Activated CD4-positive, alpha-beta T cell treated with anti-CD3 and anti-CD28 coated beads for 1 hour (primary cell): ENCODE measurements around the gene HES4.

Source experiments
- DNase-seq: peaks from one replicate; pipeline ENCODE4 v3.0.0-alpha.2; 2020

The HES4 gene

DNA sequence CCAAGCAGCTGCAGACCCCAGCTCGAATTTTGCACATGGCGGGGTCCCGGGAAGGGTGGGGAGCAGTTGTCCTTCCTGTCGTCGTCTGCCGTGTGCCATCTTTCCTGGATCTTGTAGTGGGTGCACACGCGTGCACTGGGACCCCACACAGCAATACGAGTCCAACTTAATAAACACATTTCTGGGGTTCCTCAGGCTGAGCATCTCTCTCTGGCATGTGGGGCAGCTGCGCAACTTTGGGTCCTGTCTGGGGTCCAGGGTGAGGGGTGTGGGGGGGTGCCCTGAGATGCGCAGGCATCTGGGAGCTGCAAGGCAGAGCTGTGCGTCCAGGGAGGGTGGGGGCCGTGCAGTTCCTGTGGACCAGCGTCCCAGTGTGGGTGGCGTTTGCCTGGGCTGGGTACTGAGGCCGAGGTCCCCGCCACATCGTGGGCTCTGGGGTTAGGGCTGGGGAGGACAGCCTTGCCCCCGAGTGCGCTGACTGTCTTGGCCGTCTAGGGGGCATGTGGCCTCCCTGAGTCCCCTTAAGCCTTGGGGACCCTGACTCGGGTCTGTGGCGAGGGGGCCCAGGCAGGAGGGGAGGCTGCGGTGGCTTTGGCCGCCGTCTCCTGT is 34.3 kb downstream of the HES4 start:
- no peak for DNase-seq

DNA sequence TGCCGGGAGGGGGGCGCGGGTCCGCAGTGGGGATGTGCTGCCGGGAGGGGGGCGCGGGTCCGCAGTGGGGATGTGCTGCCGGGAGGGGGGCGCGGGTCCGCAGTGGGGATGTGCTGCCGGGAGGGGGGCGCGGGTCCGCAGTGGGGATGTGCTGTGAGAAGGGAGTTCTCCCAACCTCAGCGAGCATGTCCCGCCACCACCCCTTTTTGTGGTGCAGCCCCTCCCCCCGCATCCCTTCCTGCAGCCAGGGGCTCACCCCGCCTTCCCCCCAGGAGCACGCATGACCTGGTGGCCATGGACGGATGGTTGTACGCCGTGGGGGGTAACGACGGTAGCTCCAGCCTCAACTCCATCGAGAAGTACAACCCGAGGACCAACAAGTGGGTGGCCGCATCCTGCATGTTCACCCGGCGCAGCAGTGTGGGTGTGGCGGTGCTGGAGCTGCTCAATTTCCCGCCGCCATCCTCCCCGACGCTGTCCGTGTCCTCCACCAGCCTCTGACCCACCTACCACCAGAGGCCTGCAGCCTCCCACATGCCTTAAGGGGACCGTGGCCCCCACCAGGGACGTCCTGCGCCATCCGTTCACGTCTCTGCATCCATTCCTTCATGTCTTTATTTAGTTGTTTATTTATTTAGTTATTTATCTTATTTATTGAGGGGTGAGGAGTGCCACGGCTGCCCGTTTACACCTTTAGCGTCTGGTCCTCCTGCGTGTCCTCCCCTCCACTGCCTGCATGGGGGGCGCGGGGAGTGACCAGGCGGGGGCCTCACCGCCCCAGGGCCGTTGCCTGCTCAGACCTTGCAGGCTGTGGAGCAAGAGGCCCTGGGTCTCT is 35.0 kb downstream of the HES4 start:
- DNase-seq, result no peak

DNA sequence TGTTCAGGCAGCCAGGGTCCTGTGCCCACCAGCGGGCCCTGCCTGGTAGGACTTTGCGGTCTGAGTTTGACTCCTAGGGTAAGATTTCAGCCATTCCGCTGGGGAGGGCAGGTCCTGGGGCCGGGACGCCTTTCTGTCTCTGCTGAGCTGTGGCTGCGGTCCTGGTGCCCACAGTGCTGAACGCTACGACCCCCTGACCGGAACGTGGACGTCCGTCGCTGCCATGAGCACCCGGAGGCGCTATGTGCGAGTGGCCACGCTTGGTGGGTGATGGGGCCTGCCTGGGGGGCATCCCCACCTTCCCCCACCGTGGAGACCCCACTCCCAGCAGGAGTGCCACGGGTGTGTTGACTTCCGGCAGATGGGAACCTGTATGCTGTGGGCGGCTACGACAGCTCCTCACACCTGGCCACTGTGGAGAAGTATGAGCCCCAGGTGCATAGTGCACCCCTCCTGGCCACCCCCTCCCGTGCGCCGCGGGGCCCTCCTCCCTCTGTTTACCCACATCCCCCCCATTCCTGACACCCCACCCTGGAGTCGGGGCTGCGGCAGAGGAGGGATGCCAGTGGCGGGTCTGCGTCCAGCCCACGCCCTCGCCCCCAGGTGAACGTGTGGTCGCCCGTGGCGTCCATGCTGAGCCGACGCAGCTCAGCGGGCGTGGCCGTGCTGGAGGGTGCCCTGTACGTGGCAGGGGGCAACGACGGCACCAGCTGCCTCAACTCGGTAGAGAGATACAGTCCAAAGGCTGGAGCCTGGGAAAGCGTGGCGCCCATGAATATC is 36.0 kb downstream of the HES4 start:
- DNase-seq, result no peak

DNA sequence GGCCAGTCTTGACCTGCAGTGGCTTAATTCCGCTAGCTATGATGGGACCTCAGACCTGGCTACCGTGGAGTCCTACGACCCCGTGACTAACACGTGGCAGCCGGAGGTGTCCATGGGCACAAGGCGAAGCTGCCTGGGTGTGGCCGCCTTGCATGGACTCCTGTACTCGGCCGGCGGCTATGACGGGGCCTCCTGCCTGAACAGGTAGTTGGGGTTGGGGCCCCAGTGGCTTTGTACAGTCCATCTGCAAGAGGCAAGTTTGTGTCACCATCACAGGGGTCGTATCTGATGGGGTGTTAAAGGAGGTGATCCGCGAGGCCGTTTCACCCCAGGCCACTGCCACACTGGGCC is 36.6 kb downstream of the HES4 start:
- DNase-seq, result no peak

DNA sequence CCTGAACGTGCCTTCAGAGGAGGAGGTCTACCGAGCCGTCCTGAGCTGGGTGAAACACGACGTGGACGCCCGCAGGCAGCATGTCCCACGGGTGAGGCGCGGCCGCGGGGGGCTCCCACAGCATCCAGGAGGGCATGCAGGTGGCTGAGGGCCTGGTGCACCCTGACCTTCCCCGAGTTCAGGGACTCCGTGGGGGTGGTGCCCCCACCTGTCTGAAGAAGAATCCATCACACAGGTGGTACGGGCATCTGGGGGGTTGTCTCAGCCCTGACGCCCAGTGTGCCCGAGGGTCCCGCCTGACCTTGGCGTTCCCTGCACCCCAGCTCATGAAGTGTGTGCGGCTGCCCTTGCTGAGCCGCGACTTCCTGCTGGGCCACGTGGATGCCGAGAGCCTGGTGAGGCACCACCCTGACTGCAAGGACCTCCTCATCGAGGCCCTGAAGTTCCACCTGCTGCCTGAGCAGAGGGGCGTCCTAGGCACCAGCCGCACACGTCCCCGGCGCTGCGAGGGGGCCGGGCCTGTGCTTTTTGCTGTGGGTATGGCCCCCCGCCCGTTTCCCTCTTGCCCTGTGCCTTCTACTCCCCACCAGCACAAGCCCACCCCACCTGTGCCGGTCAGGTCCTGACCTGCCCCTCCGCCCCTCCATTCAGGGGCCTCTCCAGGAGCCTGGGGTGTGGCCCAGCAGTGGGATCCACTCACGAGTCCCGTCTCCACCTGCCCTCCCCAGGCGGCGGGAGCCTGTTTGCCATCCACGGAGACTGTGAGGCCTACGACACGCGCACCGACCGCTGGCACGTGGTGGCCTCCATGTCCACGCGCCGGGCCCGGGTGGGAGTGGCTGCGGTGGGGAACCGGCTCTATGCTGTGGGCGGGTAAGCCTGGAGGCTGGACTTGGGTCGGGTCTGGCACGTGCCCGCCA is 37.3 kb downstream of the HES4 start:
- no peak for DNase-seq

DNA sequence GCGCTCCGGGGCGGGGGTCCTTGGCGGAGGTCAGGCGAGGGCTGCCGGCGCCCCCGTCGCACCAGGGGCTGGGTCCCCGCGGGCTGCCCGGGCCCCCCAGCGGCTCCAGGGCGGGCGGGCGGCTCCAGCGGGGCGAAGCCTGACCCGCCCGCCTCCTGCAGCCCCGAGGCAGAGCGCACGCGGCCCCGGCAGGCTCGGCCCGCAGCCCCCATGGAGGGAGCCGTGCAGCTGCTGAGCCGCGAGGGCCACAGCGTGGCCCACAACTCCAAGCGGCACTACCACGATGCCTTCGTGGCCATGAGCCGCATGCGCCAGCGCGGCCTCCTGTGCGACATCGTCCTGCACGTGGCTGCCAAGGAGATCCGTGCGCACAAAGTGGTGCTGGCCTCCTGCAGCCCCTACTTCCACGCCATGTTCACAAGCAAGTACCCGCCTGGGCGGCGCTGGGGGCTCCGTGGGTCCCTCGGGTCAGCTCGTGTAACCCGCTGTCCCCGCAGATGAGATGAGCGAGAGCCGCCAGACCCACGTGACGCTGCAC is 38.7 kb downstream of the HES4 start:
- DNase-seq, result no peak

DNA sequence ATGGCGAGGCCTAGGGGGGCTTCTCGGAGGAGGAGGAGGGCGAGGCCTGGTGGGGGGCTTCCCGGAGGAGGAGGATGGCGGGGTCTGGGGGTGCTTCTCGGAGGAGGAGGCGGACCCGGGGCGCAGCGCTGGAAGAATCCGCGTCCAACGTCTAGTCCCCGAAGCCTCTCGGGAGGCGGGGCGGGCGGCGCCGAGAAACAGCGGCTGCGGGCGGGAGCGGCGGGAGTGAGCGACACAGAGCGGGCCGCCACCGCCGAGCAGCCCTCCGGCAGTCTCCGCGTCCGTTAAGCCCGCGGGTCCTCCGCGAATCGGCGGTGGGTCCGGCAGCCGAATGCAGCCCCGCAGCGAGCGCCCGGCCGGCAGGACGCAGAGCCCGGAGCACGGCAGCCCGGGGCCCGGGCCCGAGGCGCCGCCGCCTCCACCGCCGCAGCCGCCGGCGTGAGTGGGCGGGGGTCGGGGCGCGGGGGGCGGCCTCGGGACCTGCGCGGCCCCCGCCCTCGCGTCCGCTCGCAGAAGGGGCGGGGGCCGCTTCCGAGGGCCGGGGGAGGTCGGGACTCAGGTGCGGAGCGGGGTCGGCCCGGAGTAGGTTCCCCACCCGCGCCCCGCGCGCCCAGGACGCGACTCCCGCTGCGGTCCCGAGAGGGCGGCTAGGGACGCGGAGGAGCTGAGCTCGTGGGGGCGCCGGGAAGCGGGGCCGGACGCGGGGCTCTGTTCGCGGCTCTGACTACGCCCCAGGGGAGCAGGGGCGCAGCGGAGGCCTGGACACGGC is 39.4 kb downstream of the HES4 start, which contains the start of gene KLHL17:
TSS of gene KLHL17 (plus strand) at position 222 of the 769 bp plus-strand sequence. CDS start at position 332, 110 bp downstream.
- peak; percentile 65 for DNase-seq

DNA sequence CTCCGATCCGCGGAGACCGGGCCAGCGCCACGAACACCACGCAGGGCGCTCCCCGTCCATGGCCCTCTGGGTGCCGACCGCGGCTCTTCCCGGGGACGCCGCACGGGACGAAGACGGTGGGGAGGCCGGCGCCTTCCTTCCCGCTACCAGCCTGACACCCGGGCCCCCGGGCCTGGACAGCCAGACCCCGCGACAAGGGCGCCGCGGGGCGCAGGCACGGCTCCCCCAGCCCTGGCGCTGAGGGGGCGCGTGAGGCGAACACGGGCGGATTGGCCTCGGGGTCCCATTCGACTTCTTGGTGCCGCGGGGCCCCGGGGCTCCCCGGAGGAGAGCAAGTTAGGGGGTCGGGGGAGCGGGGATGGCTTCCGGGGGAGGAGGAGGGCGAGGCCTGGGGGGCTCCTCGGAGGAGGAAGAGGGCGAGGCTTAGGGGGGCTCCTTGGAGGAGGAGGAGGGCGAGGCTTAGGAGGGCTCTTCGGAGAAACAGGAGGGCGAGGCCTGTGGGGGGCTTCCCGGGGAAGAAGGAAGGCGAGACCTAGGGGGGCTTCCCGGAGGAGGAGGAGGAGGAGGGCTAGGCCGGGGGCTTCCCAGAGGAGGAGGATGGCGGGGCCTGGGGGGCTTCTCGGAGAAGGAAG is 40.0 kb downstream of the HES4 start:
- DNase-seq, result no peak

DNA sequence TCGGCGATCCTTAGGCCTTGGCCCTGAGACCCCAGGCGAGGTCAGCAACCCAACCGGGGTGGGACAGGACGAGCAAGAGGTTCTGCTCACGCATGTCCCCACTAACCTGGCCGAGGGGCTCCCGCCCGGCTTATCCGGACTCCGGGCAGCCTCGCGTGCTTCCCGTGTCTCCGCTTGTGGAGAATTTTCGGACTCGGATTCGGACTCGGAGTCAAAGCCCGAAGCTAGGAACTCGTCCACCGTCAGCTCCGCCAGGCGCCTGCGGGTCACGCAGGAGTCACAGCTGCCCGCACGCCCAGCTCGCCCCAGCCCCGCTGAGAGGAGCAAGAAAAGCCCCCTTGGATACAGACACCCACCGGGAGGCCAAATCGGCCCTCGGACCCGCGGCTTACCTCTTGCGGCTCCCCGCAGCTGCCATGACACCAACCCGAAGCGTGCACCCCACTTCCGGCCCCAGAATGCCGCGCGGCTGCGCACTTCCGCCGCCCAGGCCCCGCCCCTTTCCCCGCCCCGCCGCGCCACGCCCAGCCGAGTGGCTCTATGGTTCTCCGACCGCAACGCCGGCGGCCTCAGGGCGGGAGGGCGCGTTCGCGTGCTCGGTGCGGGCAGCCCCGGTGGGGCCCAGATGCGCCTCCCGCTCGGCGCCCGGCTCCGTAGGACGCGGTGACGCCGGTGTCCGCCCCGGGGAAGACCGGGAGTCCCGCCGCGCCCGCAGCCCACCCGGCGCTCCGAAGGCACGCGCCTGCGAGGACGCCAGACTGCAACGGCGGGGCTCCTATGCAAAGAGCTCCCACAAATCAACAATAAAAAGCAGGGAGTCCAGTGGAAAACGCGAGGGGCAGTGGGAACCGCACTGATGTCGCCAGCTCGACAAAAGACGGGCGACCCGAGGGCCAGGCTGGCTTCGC is 40.8 kb downstream of the HES4 start, which contains the start of gene NOC2L:
TSS of gene NOC2L (minus strand) at position 434 of the 908 bp plus-strand sequence. CDS start at position 418, 16 bp downstream.
- DNase-seq, result peak; percentile 94

DNA sequence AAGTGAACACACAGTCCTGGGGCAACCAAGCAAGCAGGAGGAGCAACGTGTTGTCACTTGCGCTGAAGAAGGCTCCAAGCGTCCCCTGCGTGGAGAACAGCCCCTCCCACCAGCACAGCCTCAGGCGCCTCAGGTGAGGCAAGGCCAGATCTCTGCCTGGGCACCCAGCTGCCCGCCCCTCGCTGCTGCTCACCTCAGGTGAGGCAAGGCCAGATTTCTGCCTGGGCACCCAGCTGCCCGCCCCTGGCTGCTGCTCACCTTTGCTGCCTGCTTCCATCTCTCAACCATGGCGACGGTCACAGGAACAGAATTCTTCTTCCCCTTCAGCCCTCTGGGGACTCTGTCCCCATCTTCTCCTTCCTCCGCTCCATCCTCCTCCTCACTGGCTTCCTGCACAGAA is 43.3 kb downstream of the HES4 start:
- DNase-seq, result no peak

DNA sequence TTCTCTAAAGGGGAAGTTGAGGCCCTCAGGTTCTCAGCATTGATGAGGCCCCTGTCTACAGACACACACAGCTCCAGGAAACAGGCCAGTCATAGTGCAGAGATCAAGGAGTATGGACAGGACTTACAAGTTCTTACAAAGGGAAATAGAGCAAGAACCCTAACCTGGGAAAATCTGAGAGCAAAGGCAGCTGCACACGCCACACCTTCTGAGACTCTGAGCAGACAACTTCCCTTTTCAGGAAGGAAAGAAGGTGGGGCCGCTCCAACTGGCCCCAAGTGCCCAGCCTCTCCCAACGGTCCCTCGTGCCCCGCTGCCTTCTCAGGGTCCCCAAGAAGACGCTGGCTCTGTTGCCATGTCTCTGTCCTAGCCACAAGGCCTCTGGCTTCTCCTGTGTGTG is 44.4 kb downstream of the HES4 start:
- DNase-seq, result no peak

DNA sequence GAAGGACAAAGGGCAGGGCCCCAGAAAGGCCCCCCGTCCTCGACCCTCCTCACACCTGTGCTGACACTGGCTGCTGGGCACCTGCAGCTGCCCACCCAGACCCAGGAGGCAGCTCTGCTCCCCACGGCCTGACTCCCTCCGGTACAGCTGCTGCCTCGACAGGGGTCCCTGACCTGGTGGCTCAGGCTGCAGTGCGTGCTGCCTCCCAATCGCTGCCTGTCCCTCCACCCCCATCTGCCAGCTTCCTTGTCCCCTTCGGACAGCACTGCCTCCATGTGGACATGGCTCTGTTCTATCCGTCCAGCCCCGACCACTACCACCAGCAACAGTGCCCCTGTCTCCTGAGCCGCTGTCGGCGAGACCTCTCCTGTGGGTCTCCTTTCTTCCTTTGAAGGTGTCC is 45.0 kb downstream of the HES4 start:
- DNase-seq, result no peak

DNA sequence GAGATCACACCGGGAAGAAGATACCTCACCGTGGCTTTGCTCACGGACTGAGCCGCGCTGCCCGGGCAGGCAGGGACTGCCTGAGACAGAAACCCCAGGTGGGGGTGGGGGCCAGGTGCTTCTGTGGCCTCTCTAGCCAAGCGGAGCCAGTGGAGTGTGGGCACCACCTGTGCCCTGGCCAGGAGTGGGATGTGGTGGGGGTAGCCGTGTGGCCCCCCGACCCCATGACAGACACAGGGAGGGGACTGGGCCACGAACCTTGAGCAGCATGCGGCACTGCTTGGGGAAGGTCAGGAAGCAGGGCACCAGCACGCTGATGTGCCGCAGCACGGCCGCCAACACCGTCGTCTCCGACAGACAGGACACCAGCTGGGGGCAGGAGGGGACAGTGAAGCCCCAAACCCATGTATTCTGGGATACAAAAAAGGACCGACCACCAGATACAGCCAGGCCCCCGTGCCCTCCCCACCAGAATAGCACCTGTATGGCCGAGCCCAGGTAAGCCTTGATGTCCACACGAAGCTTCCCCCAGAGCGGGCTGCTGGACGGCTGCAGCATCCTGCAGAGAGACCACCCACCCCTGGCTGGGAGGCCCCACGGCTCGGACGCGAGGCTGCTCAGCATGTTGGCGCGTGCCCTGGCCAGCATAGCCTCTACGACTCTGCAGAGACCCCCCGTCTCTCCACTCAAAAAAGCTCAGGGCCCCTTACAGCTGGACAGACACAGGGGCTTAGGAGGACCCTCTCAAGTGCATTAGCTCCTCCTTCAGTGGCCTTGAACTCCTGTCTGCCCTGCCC is 46.2 kb downstream of the HES4 start:
- DNase-seq, result no peak

DNA sequence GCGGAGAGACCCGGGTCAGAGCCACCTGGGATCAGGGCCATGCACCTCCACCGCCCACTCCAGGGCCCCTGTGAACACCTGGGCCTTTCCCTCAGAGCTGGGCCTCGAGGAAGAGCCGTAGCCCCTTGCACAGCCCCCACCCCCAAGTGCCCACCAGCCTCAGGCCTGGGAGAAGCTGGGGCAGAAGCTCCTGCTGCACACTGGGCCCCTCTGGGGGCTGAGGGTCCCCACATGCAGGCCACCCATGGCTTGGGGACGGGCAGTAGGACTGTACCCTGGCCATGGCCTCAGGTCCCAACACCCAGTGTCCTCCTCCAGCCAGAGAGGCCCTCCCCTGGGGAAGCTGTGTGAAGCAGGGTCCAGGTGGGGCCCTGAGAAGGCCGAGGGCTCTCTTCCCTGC is 47.3 kb downstream of the HES4 start:
- no peak for DNase-seq

DNA sequence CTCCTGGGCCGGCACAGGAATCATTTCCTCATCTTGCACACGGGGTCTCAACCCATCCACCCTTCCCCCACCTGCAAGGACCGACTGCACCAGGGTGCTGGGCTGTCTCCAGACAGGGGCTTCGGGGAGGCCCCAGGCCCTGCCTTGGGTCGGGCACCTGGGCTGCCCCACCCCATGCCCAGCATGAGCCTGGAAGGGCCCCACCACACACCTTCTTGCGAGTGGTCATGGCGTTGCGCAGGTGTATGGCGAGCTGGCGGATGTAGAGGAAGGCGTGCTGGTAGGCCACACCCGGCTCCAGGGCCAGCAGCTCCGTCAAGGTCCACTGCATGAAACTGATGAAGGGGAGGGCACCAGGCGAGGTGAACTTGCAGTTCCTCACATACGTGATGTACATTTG is 47.7 kb downstream of the HES4 start:
- no peak for DNase-seq

DNA sequence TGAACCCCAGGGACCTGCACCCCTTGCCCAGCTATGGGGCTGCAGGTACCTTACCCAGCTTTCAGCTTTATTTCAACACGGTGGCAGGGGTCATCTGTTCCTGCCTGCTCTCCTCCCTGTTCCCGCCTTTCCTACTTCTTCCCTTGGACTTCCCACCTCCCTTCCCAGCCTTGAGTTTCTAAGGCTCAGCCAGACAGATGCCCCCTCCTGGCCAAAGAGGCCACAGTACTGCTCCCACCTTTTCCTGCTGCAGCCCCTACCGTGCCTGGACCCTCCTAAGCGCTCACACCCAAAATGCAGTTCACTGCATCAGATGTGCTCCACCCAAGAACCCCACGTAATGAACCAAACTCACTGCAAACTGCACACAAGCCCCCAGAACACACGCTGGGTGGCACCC is 48.5 kb downstream of the HES4 start:
- no peak for DNase-seq

DNA sequence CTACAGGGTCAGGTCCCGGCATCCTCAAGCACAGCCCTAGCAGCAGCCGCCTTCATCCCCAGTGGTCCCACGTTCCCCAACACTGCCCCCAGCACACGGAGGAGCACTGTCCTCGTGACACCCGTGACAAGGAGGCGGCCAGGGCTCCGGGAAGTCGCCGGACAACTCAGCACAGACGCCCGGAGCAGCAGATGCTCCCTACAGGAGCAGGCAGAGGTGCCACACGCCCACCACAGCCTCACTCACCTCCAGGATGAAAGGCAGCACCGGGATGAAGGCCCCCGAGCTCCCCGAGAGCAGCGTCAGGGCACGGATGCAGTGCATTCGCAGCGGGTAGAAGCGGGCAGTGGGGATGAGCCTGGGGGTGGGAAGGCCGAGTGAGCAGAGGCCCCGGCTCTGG is 49.0 kb downstream of the HES4 start:
- no peak for DNase-seq

DNA sequence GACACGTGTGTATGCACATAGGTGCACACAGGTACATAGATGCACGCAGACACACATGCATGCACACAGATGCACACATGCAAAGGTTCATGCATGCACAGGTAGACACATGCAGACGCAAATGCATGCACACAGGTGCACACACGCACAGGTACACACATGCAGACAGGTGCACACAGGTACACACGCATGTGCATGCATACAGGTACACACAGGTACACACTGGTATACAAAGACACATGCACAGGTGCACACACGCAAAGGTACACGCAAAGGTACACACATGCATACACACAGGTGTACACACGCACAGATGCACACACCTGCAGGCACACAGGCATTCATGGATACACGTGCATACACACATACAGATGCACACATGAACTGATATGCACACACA is 49.6 kb downstream of the HES4 start:
- no peak for DNase-seq
